Uterus (tissue), 4 donors: Measurements from ENCODE around the gene ALAS1. TPM values are rescaled to one million over a fixed set of nuclear protein-coding genes. Genes with fewer than 3 reads are reported as not detected.

Experiments used
- DNase-seq, 2 donors: peaks; one replicate each; pipeline ENCODE4 v3.0.0-alpha.2; 2019 to 2020
- H3K27ac ChIP-seq, 2 donors: fragments of 200-600 bp; sonication (generic); 1 replicate in 1 of 2; 2 replicates in 1 of 2; pipeline ENCODE4 v1.5.1; 2016 to 2018
- H3K27me3 ChIP-seq, 2 donors: fragments of 200-600 bp; sonication (generic); one replicate each; pipeline ENCODE4 v1.5.1; 2018 to 2019; ENCODE audit warnings: control low read depth in 1 of 2
- H3K36me3 ChIP-seq, 2 donors: fragments of 200-600 bp; sonication (generic); one replicate each; pipeline ENCODE4 v1.5.1; 2019; ENCODE audit warnings: control low read depth in 1 of 2
- H3K4me1 ChIP-seq, 2 donors: fragments of 200-600 bp; sonication (generic); one replicate each; pipeline ENCODE4 v1.5.1; 2018 to 2019; ENCODE audit warnings: control low read depth in 1 of 2
- H3K4me3 ChIP-seq, 2 donors: fragments of 200-600 bp; sonication (generic); 1 replicate in 1 of 2; 2 replicates in 1 of 2; pipeline ENCODE4 v1.5.1; 2018 to 2019; ENCODE audit warnings: mild to moderate bottlenecking in 1 of 2
- H3K9me3 ChIP-seq, 2 donors: fragments of 200-600 bp; sonication (generic); one replicate each; pipeline ENCODE4 v1.5.1; 2019; ENCODE audit warnings: control low read depth in 1 of 2
- CTCF ChIP-seq, 4 experiments: fragments of 200-600 bp in 2 of 4; fragments of 450-650 bp in 2 of 4; sonication (generic) in 2 of 4; IDR thresholded peaks; one replicate each; pipeline ENCODE4 v1.5.1; 2016 to 2019; ENCODE audit warnings: antibody characterized with exemption in 4 of 4, mild to moderate bottlenecking in 2 of 4, moderate library complexity in 1 of 4
- POLR2A ChIP-seq, 2 donors: fragments of 450-650 bp; IDR thresholded peaks; one replicate each; pipeline ENCODE4 v1.6.1; 2016; ENCODE audit warnings: antibody characterized with exemption in 2 of 2, mild to moderate bottlenecking in 1 of 2, moderate library complexity in 1 of 2
- intact Hi-C: fragments of 100-400 bp; cut with DNase I; formaldehyde crosslinking; loops from one replicate; pipeline ENCODE4 v1.15.1; 2023; ENCODE audit warnings: low total_unique reads
- total RNA-seq, 4 donors: library from RNA; depleted of rRNA in 3 of 4; stranded (reverse); fragments of >200 nt in 3 of 4; gene quantifications; one replicate each; pipeline versions ENCODE4 v1.1.0 to v1.2.4, GENCODE V29; 2014 to 2023
- donor health status: DM: yes; HTN: yes; CAD: no.

ALAS1 gene
- total RNA-seq, 4 donors from 2014 or later, result 4.9 to 56.2 (median 36.2) TPM

GRCh38 chr3:52173101-52173500 is 24.9 kb upstream of the ALAS1 start:
- no peak for DNase-seq
- Histone ChIP-seq H3K4me1 (no peaks in the 10 kb centered on the region), H3K4me3 (no peak overlapping the region), H3K9me3 (no peaks in the 10 kb centered on the region), H3K36me3 (no peaks in the 10 kb centered on the region), H3K27me3 (no peaks in the 10 kb centered on the region), H3K27ac (no peak overlapping the region)
- intact Hi-C loops, result no loop called here
- TF ChIP-seq CTCF (IDR thresholded peaks at IDR 0.05) (no peak), POLR2A (IDR thresholded peaks at IDR 0.05) (no peak)

DNA sequence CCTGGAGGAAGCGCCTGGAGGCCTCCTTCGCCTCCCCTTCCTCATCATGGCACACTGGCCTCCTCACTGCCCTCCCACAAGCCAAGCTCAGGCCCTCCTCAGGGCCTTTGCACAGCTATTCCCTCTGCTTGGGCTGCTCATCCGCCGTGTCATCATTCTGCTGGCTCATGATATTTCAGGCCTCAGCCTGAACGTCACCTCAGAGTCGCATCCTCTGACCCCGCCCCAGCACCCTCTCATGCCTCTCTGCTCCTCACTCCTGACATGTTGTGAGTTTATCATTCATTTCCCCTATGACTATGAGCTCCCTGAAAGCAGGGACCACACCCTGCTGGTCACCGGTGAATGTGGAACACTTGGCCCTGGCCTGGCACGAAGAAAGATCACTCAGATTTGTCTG is 23.1 kb upstream of the ALAS1 start:
- Histone ChIP-seq H3K36me3 (no peaks in the 10 kb centered on the region), H3K27me3 (no peaks in the 10 kb centered on the region), H3K4me1 (no peaks in the 10 kb centered on the region), H3K9me3 (no peaks in the 10 kb centered on the region), H3K4me3 (no peak overlapping the region), H3K27ac (no peak overlapping the region)
- TF ChIP-seq POLR2A (IDR thresholded peaks at IDR 0.05) (no peak), CTCF (IDR thresholded peaks at IDR 0.05) (no peak)
- intact Hi-C loops, result no loop called here
- DNase-seq, result no peak

DNA sequence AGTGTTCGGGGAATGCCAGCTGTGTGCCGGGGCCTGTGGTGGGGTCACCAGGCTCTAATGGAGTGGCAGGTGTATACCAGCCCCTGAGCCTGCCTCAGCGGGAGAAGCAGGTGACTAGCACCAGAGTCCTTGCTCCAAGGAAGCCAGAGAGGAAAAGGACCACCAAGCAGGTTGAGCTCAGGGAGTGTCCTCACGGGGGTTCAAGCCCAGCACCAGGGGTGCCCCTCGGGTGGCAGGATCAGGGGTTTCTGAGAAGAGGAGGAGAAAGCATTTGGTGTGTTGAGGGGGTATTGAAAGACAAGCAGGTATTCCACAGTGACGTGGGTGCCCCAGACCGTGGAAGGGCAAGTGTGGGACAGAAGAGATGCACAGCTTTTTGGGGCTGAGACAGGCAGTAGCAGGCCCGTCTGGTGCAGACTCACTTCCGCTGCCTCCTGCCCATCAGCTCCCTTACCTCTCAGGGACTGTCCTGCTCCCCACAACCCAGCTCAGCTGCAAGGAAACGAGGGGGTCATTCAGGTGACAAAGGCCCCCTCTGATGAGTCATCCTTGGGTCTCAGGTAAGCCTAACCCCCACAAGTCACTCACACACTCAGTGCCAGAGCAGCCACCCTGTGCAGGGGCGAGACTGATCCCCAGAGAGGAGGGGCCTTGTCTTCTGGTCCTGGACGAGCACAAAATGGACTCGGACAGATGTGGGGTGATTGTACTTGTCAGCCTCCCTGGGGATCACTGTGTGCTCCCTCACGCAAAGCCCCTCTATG is 22.4 kb upstream of the ALAS1 start:
- no peaks in the 10 kb centered on the region for H3K9me3 ChIP-seq
- H3K27ac ChIP-seq, result no peak overlapping the region
- TF ChIP-seq CTCF (IDR thresholded peaks at IDR 0.05) (no peak), POLR2A (IDR thresholded peaks at IDR 0.05) (no peak)
- H3K36me3 ChIP-seq, result no peaks in the 10 kb centered on the region
- no peak for DNase-seq
- no peaks in the 10 kb centered on the region for H3K4me1 ChIP-seq
- no peaks in the 10 kb centered on the region for H3K27me3 ChIP-seq
- intact Hi-C loops, result no loop called here
- H3K4me3 ChIP-seq, result no peak overlapping the region

GRCh38 chr3:52176180-52176752 is 21.7 kb upstream of the ALAS1 start:
- Histone ChIP-seq H3K27ac (no peak overlapping the region), H3K9me3 (no peaks in the 10 kb centered on the region), H3K4me1 (no peaks in the 10 kb centered on the region), H3K36me3 (no peaks in the 10 kb centered on the region), H3K27me3 (no peaks in the 10 kb centered on the region), H3K4me3 (no peak overlapping the region)
- DNase-seq, result no peak
- TF ChIP-seq POLR2A (IDR thresholded peaks at IDR 0.05) (no peak), CTCF (IDR thresholded peaks at IDR 0.05) (no peak)
- intact Hi-C loops, result no loop called here

GRCh38 chr3:52176951-52177700 is 20.8 kb upstream of the ALAS1 start:
- H3K4me1 ChIP-seq, result no peaks in the 10 kb centered on the region
- intact Hi-C loops, result no loop called here
- no peak for TF ChIP-seq POLR2A (IDR thresholded peaks at IDR 0.05)
- no peak for TF ChIP-seq CTCF (IDR thresholded peaks at IDR 0.05)
- no peaks in the 10 kb centered on the region for H3K27me3 ChIP-seq
- no peak overlapping the region for H3K27ac ChIP-seq
- no peak overlapping the region for H3K4me3 ChIP-seq
- no peaks in the 10 kb centered on the region for H3K36me3 ChIP-seq
- no peak for DNase-seq
- no peaks in the 10 kb centered on the region for H3K9me3 ChIP-seq
